Anterior cingulate cortex (tissue), 58 donors: Measurements from ENCODE around the gene SLC7A7.
"Not testable (repeated sequence)": the region's sequence is repeated elsewhere in the genome, so short reads cannot be mapped to it uniquely, and the experiment has no call there.

Source experiments
- DNase-seq, 58 donors: peaks; one replicate each; lab custom pipeline; 2025; lab: John Stamatoyannopoulos, UW

The SLC7A7 gene

GRCh38 chr14:22796087-22796707, 19.0 kb downstream of the SLC7A7 start:
- DNase-seq, result no peak

DNA sequence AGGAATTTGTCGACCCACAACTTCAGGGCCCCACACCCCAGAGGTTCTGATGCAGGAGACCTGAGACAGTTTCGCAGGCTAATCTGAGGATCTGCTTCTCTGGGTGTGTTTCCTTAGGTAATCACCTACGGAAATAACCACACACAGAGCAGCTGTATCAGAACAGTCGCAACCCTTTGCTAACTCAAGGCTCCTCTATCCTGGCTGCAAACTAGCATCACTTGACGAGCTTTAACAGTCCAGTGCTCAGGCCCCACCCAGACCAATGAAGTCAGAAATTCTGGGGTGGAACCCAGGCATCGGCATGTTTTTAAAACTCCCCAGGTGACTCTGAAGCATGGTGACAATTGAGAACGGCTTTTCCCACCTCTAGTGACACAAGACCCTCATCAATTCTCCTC, 20.7 kb downstream of the SLC7A7 start:
- no peak for DNase-seq

DNA sequence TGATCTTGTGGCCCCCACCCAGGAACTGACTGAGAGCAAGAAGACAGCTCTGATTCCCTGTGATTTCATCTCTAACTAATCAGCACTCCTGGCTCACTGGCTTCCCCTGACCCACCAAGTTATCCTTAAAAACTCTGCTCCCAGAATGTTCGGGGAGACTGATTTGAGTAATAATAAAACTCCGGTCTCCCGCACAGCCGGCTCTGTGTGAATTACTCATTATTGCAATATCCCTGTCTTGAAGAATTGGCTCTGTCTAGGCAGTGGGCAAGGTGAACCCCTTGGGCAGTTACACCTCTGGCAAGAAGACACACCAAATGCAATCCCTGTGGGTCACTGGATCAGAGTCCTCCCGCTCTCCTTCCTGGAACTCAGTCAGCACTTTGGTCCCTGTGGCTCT, 21.3 kb downstream of the SLC7A7 start:
- no peak for DNase-seq

DNA sequence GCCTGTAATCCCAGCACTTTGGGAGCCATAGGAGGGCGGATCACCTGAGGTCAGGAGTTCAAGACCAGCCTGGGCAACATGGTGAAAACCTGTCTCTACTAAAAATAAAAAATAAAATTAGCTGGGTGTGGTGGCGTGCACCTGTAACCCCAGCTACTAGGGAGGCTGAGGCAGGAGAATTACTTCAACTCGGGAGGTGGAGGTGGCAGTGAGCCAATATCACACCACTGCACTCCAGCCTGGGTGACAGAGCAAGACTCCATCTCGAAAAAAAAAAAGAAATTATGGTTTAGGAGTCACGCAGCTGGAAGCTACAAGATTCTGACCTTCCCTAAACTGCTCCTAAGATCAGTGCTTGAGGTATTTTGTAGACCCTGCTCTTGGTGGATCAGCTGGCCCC, 21.7 kb downstream of the SLC7A7 start:
- DNase-seq, result not testable (repeated sequence)

DNA sequence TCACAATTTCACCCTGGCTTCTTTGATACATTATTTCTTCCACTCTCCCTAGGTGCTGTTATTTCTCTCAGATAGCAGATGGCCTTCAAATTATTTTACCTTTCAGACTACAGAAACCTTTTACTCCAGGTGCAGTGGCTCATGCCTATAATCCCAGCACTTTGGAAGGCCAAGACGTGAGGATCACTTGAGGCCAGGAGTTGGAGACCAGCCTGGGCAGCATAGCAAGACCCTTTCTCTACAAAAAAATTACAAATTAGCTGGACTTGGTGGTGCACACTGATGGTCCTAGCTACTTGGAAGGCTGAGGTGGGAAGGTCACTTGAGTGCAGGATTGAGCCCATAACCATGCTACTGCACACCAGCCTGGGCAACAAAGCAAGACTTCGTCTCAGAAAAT, 23.1 kb downstream of the SLC7A7 start:
- no peak for DNase-seq

DNA sequence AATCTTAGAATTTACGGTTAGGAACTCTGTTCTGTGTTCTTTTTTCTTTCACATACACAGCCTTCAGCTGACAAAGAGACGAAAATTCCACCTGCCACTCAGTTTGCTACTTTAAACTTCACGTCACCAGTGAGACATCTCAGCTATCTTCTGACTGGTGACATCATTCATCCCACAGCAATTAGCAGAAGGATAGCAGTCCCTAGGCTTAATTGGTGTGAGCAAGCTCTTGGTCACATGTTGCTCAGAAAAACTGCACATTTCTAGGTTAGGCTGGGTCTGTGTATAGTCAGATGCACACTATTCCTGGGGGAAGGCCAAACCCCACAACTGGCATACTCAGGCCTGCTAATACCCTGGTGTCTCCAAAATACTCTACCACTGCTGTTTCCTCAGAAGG, 23.9 kb downstream of the SLC7A7 start:
- no peak for DNase-seq

GRCh38 chr14:22786685-22787084, 28.6 kb downstream of the SLC7A7 start:
- DNase-seq, result no peak

DNA sequence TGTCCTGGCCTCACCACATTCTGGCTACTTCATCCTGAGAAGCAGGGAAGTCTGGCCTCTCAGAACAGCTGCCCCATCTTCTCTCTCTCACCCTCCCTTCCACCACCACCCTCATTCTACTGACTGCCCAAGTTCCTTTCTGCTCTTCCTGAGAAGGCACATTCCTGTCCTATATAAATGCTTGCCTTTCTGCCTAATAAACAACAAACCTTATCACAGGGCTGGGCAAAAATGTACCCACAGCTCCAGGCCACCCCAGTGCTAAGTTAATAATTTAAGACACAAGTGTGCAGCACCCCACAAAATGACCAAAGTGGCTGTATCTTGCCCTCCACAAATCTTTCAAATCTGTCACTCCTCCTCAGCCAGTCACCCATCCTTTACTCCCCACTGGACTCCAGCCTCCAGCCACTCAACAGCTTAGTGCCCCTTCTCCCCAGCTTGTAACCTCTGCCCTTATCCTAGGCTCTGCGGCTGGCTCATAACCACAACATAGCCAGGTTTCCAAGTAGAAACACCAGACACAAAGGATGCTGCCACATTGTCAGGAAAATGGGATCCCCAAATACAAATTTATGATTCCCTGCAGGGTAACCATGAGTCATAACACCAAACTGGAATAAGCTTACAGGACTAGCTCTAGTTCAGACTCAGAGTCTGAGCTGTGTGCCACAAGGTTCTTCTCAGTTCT, 33.8 kb downstream of the SLC7A7 start:
- no peak for DNase-seq

GRCh38 chr14:22780941-22781300, 34.3 kb downstream of the SLC7A7 start:
- DNase-seq, result no peak

GRCh38 chr14:22780105-22780679, 35.0 kb downstream of the SLC7A7 start:
- peak in 2 of 58 donors; percentile 15 to 32 for DNase-seq

GRCh38 chr14:22778084-22778483, 37.2 kb downstream of the SLC7A7 start:
- no peak for DNase-seq

DNA sequence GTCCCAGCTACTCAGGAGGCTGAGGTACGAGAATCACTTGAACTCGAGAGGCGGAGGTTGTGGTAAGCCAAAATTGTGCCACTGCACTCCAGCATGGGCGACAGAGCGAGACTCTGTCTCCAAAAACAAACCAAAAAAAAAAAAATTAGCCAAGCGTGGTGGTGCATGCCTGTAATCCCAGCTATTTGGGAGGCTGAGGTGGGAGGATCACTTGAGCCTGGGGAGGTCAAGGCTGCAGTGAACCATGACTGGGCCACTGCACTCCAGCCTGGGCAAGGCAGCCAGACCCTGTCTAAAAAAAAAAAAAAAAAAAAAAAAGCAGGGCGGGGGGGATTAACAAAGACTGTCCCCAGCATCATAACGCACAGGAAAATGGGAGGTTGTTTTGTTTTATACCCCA, 38.4 kb downstream of the SLC7A7 start:
- DNase-seq, result not testable (repeated sequence)

DNA sequence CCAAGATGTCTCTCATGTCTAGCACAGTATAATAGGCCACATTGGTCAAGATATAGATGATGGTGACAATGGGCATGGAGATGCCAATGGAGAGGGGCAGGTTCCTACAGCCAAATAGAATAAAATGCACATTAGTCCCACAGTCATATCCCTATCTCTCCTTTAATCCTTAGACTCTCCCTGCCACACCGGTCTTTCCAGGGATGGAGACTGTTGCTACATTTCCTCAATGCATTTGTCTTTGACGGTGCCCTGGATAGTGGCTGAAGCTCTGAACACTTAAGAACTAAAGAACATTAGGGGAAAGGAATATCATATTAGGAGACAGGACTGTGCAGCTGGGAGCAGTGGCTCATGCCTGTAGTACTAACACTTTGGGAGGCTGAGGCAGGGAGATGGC, 39.0 kb downstream of the SLC7A7 start:
- no peak for DNase-seq

- DNase-seq, result no peak
Measured at GRCh38 chr14:22774011-22774706, 41.1 kb downstream of the SLC7A7 start.

- no peak for DNase-seq
Measured at GRCh38 chr14:22773162-22774010, 41.8 kb downstream of the SLC7A7 start.

DNA sequence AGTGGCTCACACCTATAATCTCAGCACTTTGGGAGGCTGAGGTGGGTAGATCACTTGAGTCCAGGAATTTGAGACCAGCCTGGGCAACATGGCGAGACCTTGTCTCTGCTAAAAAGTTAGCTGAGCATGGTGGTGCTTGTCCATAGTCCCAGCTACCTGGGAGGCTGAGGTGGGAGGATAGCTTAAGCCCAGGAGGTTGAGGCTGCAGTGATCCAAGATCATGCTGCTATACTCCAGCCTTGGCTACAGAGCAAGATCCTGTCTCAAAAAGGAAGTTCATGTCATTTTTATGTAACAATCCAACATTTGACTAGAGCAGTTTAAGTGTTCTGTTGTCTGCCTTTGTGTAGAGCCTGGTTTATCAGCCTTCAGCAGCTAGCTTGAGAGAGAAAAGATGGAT, 42.5 kb downstream of the SLC7A7 start:
- no peak for DNase-seq

DNA sequence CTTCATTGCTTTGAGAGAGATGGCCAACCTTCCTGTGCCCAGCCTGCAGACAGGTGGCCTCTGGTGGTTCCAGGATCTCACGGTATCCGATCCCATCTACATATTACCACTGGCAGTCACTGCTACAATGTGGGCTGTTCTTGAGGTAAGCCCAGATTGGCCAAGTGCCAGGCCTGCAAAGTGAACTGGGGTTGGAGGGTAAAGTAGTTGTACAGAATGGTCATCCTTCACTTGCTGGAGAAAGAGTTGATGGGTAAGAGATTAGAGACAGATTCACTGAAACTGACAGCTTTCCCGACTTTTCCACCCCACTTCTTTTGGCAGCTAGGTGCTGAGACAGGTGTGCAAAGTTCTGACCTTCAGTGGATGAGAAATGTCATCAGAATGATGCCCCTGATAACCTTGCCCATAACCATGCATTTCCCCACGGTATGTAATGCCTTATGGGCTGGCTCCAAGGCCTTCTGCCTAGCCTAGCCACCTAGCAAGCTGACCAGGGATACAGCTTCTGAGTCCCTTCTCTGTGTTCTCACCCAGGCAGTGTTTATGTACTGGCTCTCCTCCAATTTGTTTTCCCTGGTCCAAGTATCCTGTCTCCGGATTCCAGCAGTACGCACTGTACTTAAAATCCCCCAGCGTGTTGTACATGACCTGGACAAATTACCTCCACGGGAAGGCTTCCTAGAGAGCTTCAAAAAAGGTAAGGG, 44.6 kb downstream of the SLC7A7 start:
- DNase-seq, result peak in 1 of 58 donors; percentile 9

DNA sequence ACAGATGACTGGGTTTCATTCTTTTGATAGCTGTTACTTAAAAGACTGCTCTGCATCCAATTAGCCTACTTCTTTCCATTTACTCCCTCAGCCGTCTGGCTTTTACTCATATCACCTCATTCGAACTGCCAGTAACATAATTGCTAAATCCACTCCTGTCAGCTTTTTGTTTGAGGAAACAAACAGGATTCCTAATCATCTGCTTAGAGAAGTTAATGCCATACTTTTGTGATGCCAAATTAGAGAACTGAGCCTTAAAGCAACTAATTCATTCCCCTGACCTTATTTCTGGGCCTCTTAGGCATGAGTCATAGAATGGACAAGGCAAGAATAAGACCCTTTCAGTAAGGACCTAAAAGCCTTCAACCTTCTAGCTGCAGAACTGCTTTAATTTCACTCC, 45.9 kb downstream of the SLC7A7 start:
- DNase-seq, result peak in 2 of 58 donors; percentile 5 to 9

DNA sequence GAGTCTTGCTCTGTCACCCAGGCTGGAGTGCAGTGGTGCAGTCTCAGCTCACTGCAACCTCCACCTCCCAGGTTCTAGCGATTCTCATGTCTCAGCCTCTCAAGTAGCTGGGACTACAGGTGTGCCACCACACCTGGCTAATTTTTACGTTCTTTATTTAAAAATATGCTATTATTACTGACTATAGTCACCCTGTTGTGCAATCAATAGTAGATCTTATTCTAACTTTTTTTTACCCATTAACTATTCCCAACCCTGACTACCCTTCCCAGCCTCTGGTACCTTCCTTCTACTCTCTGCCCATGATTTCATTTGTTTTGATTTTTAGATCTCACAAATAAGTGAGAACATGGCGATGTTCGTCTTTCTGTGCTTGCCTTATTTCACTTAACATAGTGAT, 46.3 kb downstream of the SLC7A7 start:
- no peak for DNase-seq

DNA sequence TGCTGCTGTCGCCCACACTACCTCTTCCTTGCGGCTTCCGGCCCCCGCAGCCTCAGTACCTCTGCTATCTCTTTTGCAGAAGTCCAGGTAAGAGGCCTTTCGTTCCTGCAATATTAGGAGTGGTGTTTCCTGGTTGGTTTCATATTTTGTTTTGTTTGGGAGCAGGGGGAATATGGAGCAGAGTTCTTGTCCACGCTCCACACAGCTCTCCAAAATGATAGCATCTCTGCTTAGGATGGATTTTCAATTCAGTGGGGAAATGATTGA, 48.0 kb downstream of the SLC7A7 start:
- DNase-seq, result no peak
